ENCODE data around the gene CCDC183.
"Not testable (repeated sequence)": the region's sequence is repeated elsewhere in the genome, so short reads cannot be mapped to it uniquely, and the experiment has no call there.

CCDC183 gene

DNA sequence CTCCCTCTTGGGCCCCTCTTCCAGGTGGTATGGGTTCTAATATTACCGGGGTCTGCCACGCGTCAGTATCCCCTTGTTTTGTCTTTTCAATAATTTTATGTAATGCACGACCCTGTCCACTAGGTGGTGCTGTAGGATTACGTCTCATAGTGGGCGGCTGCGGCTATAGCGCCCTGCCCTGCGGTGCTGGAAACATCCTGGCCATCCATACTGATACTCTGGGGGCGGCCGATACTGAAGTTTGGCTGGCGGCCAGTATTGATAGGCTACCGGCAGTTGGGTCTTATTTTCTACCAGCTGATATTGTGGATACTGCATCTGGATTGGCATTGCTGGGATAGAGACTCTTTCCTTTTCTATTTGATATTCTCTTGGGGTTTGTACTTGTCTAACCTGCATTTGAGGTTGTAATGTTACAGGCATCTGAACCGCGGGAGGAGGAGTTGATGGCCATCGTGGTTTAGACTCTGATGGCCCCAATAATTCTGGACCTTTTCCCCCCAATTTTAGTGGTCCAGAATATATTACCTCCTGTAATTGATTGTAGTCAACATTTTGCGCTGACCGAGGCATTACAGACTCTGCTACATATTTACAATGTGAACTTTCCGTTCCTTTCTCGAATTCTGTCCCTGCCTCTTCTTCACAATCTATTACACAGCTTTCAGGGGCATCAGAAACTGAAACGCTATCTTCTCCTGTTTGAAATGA is 8.3 kb upstream of the CCDC183 start:
- peak; percentile 70 for TF ChIP-seq CTCF (IDR thresholded peaks at IDR 0.05; ENCODE audit: low read depth, low read length)
- DNase-seq (ENCODE audit: extremely low read depth, low read depth): no peak

DNA sequence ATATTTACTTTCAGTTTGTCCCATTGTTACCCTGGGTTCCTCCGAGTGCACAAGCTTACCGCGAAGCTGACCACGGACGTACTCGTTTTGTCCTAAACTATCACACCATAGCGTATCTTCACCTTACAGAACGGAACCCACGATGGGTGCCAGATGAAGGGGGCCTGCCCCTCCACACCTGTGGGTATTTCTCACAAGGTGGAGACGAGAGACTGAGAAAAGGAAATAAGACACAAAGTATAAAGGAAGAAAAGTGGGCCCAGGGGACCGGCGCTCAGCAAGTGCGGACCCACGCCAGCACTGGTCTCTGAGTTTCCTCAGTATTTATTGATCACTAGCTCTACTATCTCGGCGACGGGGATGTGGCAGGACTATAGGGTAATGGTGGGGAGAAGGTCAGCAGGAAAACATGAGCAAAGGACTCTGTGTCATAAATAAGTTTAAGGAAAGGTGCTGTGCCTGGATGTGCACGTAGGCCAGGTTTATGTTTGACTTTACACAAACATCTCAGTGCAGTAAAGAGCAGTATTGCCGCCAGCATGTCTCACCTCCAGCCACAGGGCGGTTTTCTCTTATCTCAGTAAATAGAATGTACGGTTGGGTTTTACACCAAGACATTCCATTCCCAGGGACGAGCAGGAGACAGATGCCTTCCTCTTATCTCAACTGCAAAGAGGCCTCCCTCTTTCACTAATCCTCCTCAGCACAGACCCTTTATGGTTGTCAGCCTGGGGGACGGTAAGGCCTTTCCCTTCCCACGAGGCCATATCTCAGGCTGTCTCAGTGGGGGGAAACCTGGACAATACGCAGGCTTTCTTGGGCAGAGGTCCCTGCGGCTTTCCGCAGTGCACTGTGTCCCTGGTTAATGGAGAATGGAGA is 7.3 kb upstream of the CCDC183 start:
- not testable (repeated sequence) for DNase-seq (ENCODE audit: extremely low read depth, low read depth)

- TF ChIP-seq CTCF (IDR thresholded peaks at IDR 0.05; ENCODE audit: low read depth, low read length): no peak
Observed at GRCh38 chr9:136789523-136789937, 6.6 kb upstream of the CCDC183 start.

GRCh38 chr9:136790640-136791515 is 5.3 kb upstream of the CCDC183 start, which contains the start of gene TMEM141:
TSS of gene TMEM141 (plus strand) at chr9:136791344. CDS start at chr9:136791371, 27 bp downstream.
- peak; percentile 99 for DNase-seq (ENCODE audit: extremely low read depth, low read depth)
- TF ChIP-seq CTCF (IDR thresholded peaks at IDR 0.05; ENCODE audit: low read depth, low read length): no peak

More at GRCh38 chr9:136789523-136789937, 6.6 kb upstream of the CCDC183 start:
- no peak for DNase-seq (ENCODE audit: extremely low read depth, low read depth)

- peak; percentile 84 for TF ChIP-seq CTCF (IDR thresholded peaks at IDR 0.05; ENCODE audit: low read depth, low read length)
- no peak for DNase-seq (ENCODE audit: extremely low read depth, low read depth)
Observed at GRCh38 chr9:136791516-136792276, 4.4 kb upstream of the CCDC183 start.

DNA sequence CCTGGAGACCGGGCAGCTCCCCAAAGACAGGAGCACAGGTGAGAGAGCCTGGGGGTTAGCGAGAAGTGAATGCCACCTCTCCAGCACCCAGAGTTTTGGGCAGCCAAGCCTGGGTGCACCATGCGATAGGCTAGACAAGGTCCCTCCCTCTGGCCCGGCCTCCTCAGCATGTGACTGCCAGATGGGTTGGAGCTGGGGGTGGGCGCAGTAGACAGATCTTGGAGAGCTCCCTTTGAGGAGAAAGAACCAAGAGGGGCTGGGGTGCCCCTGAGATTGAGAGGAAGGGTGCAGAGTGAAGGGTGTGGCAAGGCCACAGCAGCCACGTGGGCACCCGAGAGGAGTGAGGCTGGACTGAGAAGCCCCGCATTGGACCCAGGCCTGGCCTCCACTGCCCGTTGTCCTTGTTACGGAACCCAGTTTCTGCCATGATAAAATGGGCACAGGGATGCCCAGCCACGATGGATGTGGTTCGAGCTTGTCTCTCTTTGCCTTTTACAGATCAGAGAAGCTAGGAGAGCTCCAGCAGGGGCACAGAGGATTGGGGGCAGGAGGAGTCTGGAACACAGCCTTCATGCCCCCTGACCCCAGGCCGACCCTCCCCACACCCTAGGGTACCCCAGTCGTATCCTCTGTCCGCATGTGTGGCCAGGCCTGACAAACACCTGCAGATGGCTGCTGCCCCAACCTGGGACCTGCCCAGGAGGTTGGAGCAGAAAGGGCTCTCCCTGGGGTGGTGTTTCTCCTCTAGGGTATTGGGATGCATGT is 3.6 kb upstream of the CCDC183 start:
- no peak for DNase-seq (ENCODE audit: extremely low read depth, low read depth)
- no peak for TF ChIP-seq CTCF (IDR thresholded peaks at IDR 0.05; ENCODE audit: low read depth, low read length)

All from AG09319 (cell line).